K562 (cell line): Measurements from ENCODE around the gene RPTOR. TPM values are rescaled to one million over a fixed set of nuclear protein-coding genes. Genes with fewer than 3 reads are reported as not detected.

ENCODE experiments used
- ATAC-seq: fragments of 200-7000 bp; cut with Tn5 transposase; 3 replicates; pipeline ENCODE4 v1.9.1; 2020; ENCODE audit warnings: moderate library complexity
- BruUV-seq: library from RNA; stranded (reverse); fragments of 400-500 nt; replicated peaks from 2 replicates; lab custom pipeline; 2021; lab: Mats Ljungman, UMichigan
- CTCF ChIA-PET: fragments of 300-600 bp; formaldehyde crosslinking; extraction: SDS; loops from one replicate; lab custom pipeline; 2021; ENCODE audit warnings: low intra/inter-chr PET ratio; lab: Yijun Ruan, JAX
- POLR2A ChIA-PET: fragments of 300-600, 350-650 bp; sonication (Branson Sonifier 250); formaldehyde crosslinking; extraction: SDS; loops from one replicate; lab custom pipeline; 2021; ENCODE audit warnings: antibody characterized with exemption, inconsistent platforms; lab: Yijun Ruan, JAX
- DNase-seq, 4 experiments: peaks; one replicate each; pipeline versions ENCODE4 v3.0.0 to v3.0.0-alpha.2; 2011 to 2018; ENCODE audit warnings: low spot score in 3 of 4, mixed read lengths in 3 of 4; ENCODE audit errors: extremely low read depth in 1 of 4
- FAIRE-seq: peaks from 2 replicates; lab custom pipeline; 2011; peaks lifted over from hg19 to GRCh38; lab: Jason Lieb, UNC
- H2AFZ ChIP-seq: 2 replicates; pipeline ENCODE4 v1.6.0; 2011; ENCODE audit warnings: low read depth, low read length, control low read depth, inconsistent platforms
- H3K27ac ChIP-seq: fragments of 200-600 bp; 3 replicates; pipeline ENCODE4 v1.8.0; 2011; ENCODE audit warnings: low read depth, mild to moderate bottlenecking, control low read depth, inconsistent platforms, low read length, moderate library complexity, mixed read lengths; ENCODE audit errors: extremely low read depth
- H3K27me3 ChIP-seq, 2 experiments: fragments of 300-600 bp in 1 of 2; 2 replicates in 1 of 2; 3 replicates in 1 of 2; pipeline versions ENCODE4 v1.6.0 to v1.8.0; 2011; ENCODE audit warnings: inconsistent platforms in 2 of 2, low read length in 2 of 2, mild to moderate bottlenecking in 1 of 2, mixed read lengths in 1 of 2, moderate library complexity in 1 of 2; ENCODE audit not compliant: control insufficient read depth in 2 of 2, insufficient read depth in 2 of 2
- H3K36me3 ChIP-seq: fragments of 300-600 bp; 3 replicates; pipeline ENCODE4 v1.8.0; 2011; ENCODE audit warnings: mild to moderate bottlenecking, low read length, inconsistent platforms; ENCODE audit not compliant: control insufficient read depth, insufficient read depth
- H3K4me1 ChIP-seq, 2 experiments: fragments of 200-600 bp in 1 of 2; replicated peaks in 1 of 2; 2 replicates in 1 of 2; 3 replicates in 1 of 2; pipeline versions ENCODE4 v1.5.1 to v1.8.0; 2011; ENCODE audit warnings: inconsistent platforms in 2 of 2, low read length in 2 of 2, mild to moderate bottlenecking in 1 of 2, mixed read lengths in 1 of 2, moderate library complexity in 1 of 2; ENCODE audit not compliant: control insufficient read depth in 2 of 2, insufficient read depth in 2 of 2
- H3K4me2 ChIP-seq: 2 replicates; pipeline ENCODE4 v1.6.1; 2011; ENCODE audit warnings: low read length, control low read depth, inconsistent platforms, mixed read lengths; ENCODE audit not compliant: insufficient read depth
- H3K4me3 ChIP-seq: fragments of 200-600 bp; sonication (generic), shearing (Covaris generic); 2 replicates; pipeline ENCODE4 v1.5.1; 2016; ENCODE audit warnings: control low read depth, inconsistent platforms
- H3K79me2 ChIP-seq: fragments of 200-600 bp; 3 replicates; pipeline ENCODE4 v1.8.0; 2011; ENCODE audit warnings: low read length, inconsistent platforms; ENCODE audit not compliant: control insufficient read depth, insufficient read depth
- H3K9ac ChIP-seq, 2 experiments: 2 replicates each; pipeline versions ENCODE4 v1.6.0 to v1.6.1; 2011; ENCODE audit warnings: low read depth in 2 of 2, low read length in 2 of 2, control low read depth in 1 of 2, inconsistent platforms in 1 of 2, mild to moderate bottlenecking in 1 of 2, mixed read lengths in 1 of 2; ENCODE audit not compliant: insufficient read depth in 1 of 2
- H3K9me1 ChIP-seq: one replicate; pipeline ENCODE4 v1.6.0; 2011; ENCODE audit warnings: inconsistent platforms, mild to moderate bottlenecking, low read length, moderate library complexity; ENCODE audit not compliant: control insufficient read depth, insufficient read depth
- H3K9me3 ChIP-seq: replicated peaks from 2 replicates; pipeline ENCODE4 v1.5.1; 2011; ENCODE audit warnings: low read depth, low read length, inconsistent platforms; ENCODE audit not compliant: control insufficient read depth, insufficient read depth
- H4K20me1 ChIP-seq: replicated peaks from 2 replicates; pipeline ENCODE4 v1.6.1; 2011; ENCODE audit warnings: low read length, inconsistent platforms, mixed read lengths; ENCODE audit not compliant: control insufficient read depth, insufficient read depth
- GATAD2B ChIP-seq: fragments of 450-650 bp; IDR thresholded peaks from 2 replicates; pipeline ENCODE4 v1.6.1; 2017; ENCODE audit warnings: mild to moderate bottlenecking, borderline replicate concordance
- GMEB1 ChIP-seq: fragments of 250-450 bp; sonication (Bioruptor Pico); IDR thresholded peaks from 2 replicates; pipeline ENCODE4 v1.4.0; 2020; ENCODE audit warnings: mild to moderate bottlenecking
- PHTF2 ChIP-seq: fragments of 250-450 bp; sonication (Bioruptor Pico); IDR thresholded peaks from 2 replicates; pipeline ENCODE4 v1.5.0; 2021; ENCODE audit warnings: mild to moderate bottlenecking
- RUNX1 ChIP-seq: sonication (generic); IDR thresholded peaks from 2 replicates; pipeline ENCODE4 v1.6.1; 2016; ENCODE audit warnings: antibody characterized with exemption, low read depth
- SAP30 ChIP-seq: fragments of 200-600 bp; sonication (generic); IDR thresholded peaks from 2 replicates; pipeline ENCODE4 v1.6.1; 2012; ENCODE audit warnings: borderline replicate concordance, low read depth, mild to moderate bottlenecking, moderate library complexity, low read length, control low read depth, inconsistent platforms; ENCODE audit not compliant: insufficient read depth, poor library complexity, severe bottlenecking
- TBL1XR1 ChIP-seq, 2 experiments: IDR thresholded peaks; 2 replicates each; pipeline ENCODE4 v1.6.1; 2012; ENCODE audit warnings: improper control_type of control experiment in 2 of 2, low read length in 2 of 2, mild to moderate bottlenecking in 1 of 2
- ZNF639 ChIP-seq, 2 experiments: fragments of 200-800 bp in 1 of 2; sonication (Bioruptor generic) in 1 of 2; sonication (generic) in 1 of 2; formaldehyde crosslinking in 1 of 2; IDR thresholded peaks in 1 of 2; conservative IDR thresholded peaks in 1 of 2; 2 replicates each; pipeline versions ENCODE4 v1.5.0 to v1.6.1; 2016 to 2020; ENCODE audit warnings: missing compliant biosample characterization in 1 of 2, missing genetic modification characterization in 1 of 2, missing genetic modification reagents in 1 of 2
- WGBS: fragments of 100-300 bp; shearing (Covaris generic); methylation state at CpG from one replicate; pipeline ENCODE4 v1.1.6; 2016; ENCODE audit warnings: low coverage, mixed read lengths; ENCODE audit not compliant: insufficient coverage; ENCODE audit errors: missing lambda C conversion rate; 5-methylcytosine and 5-hydroxymethylcytosine counted together
- in situ Hi-C: fragments of 300-500 bp; cut with MboI; formaldehyde crosslinking; loops from 4 replicates; pipeline ENCODE4 v1.15.0; 2018; ENCODE audit warnings: inconsistent platforms, mixed read lengths
- intact Hi-C: fragments of 100-400 bp; cut with micrococcal nuclease; formaldehyde crosslinking; loops from 2 replicates; pipeline ENCODE4 v1.14.2; 2022
- polyA plus RNA-seq, 8 experiments: library from polyadenylated mRNA; depleted of rRNA in 4 of 8; stranded (reverse) in 5 of 8; unstranded in 3 of 8; fragments of >200 nt; fragmentation: Nextera tagmentation in 2 of 8; fragmentation: Illumina TruSeq in 1 of 8; extraction: Ambion mirVana in 2 of 8; extraction: Trizol in 1 of 8; gene quantifications; 2 replicates each; pipeline versions ENCODE4 v1.2.1 to v1.2.3, GENCODE V29; 2011 to 2014; ENCODE audit warnings: inconsistent platforms in 1 of 8, missing spikeins in 1 of 8
- total RNA-seq, 7 experiments: library from RNA; depleted of rRNA in 6 of 7; stranded (reverse); fragments of >200 nt in 6 of 7; fragmentation: Illumina TruSeq in 2 of 7; extraction: Trizol in 2 of 7; gene quantifications; 2 replicates each; pipeline versions ENCODE4 v1.2.1 to v1.2.3, GENCODE V29; 2011 to 2021; ENCODE audit warnings: low replicate concordance in 1 of 7

The RPTOR gene
- total and polyA plus RNA-seq, 9 of the 15 experiments (the other 6 are each of a cell fraction or from before 2014, with no cell fraction given): 0.24 to 54.1 (median 10.2) TPM

DNA sequence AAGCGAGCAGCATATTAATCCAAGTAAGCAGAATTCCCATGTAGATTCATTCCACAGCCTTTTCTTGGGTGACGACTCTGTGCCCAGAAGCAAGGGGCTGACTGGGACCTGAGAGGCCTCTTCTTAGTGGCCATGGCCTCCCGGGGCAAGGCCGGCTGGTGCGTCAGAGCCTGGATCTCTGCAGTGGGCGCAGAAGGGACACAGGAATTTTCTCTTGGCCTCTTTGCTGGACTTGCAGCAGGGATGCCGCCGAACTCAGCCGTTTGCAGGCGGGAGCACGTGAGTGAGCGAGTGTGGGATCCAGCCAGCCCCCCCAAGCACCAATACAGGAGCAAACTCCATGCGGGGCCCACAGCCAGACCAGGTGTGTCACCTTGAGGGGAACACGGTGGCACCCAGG is 151.8 kb downstream of the RPTOR start:
- ChIA-PET CTCF (no interaction called here), POLR2A (no interaction called here)
- Histone ChIP-seq H3K27me3 (no peaks in the 10 kb centered on the region; a peak in 1 of 5 replicates), H3K4me3 (no peak overlapping the region), H3K79me2 (peaks cover 66% of the 10 kb centered on the region), H3K4me2 (no peak overlapping the region), H2AFZ (no peak overlapping the region), H3K9me3 (no peaks in the 10 kb centered on the region), H3K9ac (peak overlapping the region in 1 of 2 experiments; percentile 46; a peak in 2 of 4 replicates), H3K27ac (no peak overlapping the region), H3K36me3 (no peaks in the 10 kb centered on the region), H4K20me1 (peaks cover 32% of the 10 kb centered on the region), H3K9me1 (peaks cover 7% of the 10 kb centered on the region), H3K4me1 (peaks cover 0 to 20% of the 10 kb centered on the region in 2 experiments; a peak in 2 of 5 replicates)
- no TSS peak for BruUV-seq
- TF ChIP-seq RUNX1: no peak
- TF ChIP-seq PHTF2 (CRISPR knock-in tag): no peak
- no peak for TF ChIP-seq GMEB1
- no peak for TF ChIP-seq SAP30
- TF ChIP-seq GATAD2B: no peak
- TF ChIP-seq ZNF639 (CRISPR knock-in tag; conservative IDR thresholded peaks at IDR 0.05 in 1 of 2, IDR thresholded peaks at IDR 0.05 in 1 of 2): no peak
- TF ChIP-seq TBL1XR1 (IDR thresholded peaks at IDR 0.05; ENCODE audit: low read length in 2 of 2): no peak
- no peak for DNase-seq
- no peak for ATAC-seq
- in situ Hi-C loops: no loop called here
- 86% methylated on average over 13 of the region's 14 CpGs for WGBS
- no peak for FAIRE-seq
- intact Hi-C loops: no loop called here
